Osteoblast (primary cell): ENCODE measurements around the gene HFE. TPM values are rescaled to one million over a fixed set of nuclear protein-coding genes. Genes with fewer than 3 reads are reported as not detected.

Experiments
- DNase-seq: peaks from one replicate; pipeline ENCODE4 v3.0.0; 2011; ENCODE audit warnings: low spot score, mixed read lengths; ENCODE audit not compliant: insufficient read length; ENCODE audit errors: missing footprints
- H2AFZ ChIP-seq: 2 replicates; pipeline ENCODE4 v1.6.0; 2011; ENCODE audit warnings: mild to moderate bottlenecking, low read length
- H3K27ac ChIP-seq: 2 replicates; pipeline ENCODE4 v1.5.1; 2011; ENCODE audit warnings: mild to moderate bottlenecking, low read depth, low read length, moderate library complexity
- H3K27me3 ChIP-seq: 2 replicates; pipeline ENCODE4 v1.6.0; 2012; ENCODE audit warnings: mild to moderate bottlenecking, control low read depth, inconsistent platforms, low read length, moderate library complexity; ENCODE audit not compliant: insufficient read depth
- H3K36me3 ChIP-seq: 2 replicates; pipeline ENCODE4 v1.5.1; 2011; ENCODE audit warnings: mild to moderate bottlenecking, low read length, control low read depth, moderate library complexity; ENCODE audit not compliant: insufficient read depth
- H3K4me1 ChIP-seq: 2 replicates; pipeline ENCODE4 v1.5.1; 2011; ENCODE audit warnings: mild to moderate bottlenecking, low read length, control low read depth, moderate library complexity; ENCODE audit not compliant: insufficient read depth
- H3K4me2 ChIP-seq: 2 replicates; pipeline ENCODE4 v1.6.0; 2011; ENCODE audit warnings: mild to moderate bottlenecking, low read length; ENCODE audit not compliant: insufficient read depth
- H3K4me3 ChIP-seq: fragments of 200-600 bp; sonication (generic); 3 replicates; pipeline ENCODE4 v1.5.1; 2012; ENCODE audit warnings: mild to moderate bottlenecking, low read length, inconsistent platforms; ENCODE audit not compliant: insufficient read depth
- H3K79me2 ChIP-seq: 2 replicates; pipeline ENCODE4 v1.6.0; 2012; ENCODE audit warnings: mild to moderate bottlenecking, low read length, control low read depth, inconsistent platforms; ENCODE audit not compliant: insufficient read depth
- H3K9me3 ChIP-seq: 2 replicates; pipeline ENCODE4 v1.5.1; 2011; ENCODE audit warnings: low read depth, low read length, control low read depth
- H4K20me1 ChIP-seq: 2 replicates; pipeline ENCODE4 v1.6.0; 2012; ENCODE audit warnings: mild to moderate bottlenecking, low read length, control low read depth; ENCODE audit not compliant: insufficient read depth
- total RNA-seq: library from RNA; depleted of rRNA; stranded (reverse); fragments of >200 nt; gene quantifications from 2 replicates; pipeline ENCODE4 v1.2.3, GENCODE V29; 2012
- TF ChIP-seq, protein P1 (sequence below): IDR thresholded peaks from 2 replicates; pipeline ENCODE4 v1.5.1; 2011; ENCODE audit warnings: mild to moderate bottlenecking, low read depth, low read length, moderate library complexity; ENCODE audit errors: extremely low read depth

The HFE gene
- total RNA-seq, 1 donor, result 14.1 TPM

DNA sequence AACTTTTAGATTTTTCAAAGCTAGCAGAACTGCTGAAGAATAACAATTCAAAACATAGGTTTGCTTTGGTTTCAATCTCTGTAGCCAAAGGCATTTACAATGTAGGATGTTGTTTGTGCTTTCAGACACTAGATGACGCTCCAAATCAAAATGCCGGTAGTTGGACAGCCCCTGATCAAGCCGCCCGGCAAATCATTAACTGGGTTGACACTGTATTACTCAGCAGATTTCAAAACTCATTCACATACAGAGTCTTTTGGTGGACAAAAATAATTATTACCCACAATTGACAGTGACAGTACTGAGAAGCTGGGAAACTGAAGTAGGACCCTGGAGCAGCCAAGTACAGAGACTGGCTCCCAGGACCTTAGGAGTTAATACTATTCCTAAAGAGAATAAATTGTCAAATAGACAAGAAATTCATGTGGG, 21.3 kb upstream of the HFE start:
- peak; percentile 72 for DNase-seq
- Histone ChIP-seq H3K4me1 (peaks cover 5% of the 10 kb centered on the region), H2AFZ (peak overlapping the region; percentile 13), H3K36me3 (no peaks in the 10 kb centered on the region), H3K27me3 (no peaks in the 10 kb centered on the region), H3K79me2 (no peaks in the 10 kb centered on the region), H3K9me3 (no peaks in the 10 kb centered on the region), H3K4me3 (no peak overlapping the region), H3K4me2 (peak overlapping the region; percentile 41), H4K20me1 (no peaks in the 10 kb centered on the region), H3K27ac (peak overlapping the region; percentile 19)
- TF ChIP-seq, protein P1, sequence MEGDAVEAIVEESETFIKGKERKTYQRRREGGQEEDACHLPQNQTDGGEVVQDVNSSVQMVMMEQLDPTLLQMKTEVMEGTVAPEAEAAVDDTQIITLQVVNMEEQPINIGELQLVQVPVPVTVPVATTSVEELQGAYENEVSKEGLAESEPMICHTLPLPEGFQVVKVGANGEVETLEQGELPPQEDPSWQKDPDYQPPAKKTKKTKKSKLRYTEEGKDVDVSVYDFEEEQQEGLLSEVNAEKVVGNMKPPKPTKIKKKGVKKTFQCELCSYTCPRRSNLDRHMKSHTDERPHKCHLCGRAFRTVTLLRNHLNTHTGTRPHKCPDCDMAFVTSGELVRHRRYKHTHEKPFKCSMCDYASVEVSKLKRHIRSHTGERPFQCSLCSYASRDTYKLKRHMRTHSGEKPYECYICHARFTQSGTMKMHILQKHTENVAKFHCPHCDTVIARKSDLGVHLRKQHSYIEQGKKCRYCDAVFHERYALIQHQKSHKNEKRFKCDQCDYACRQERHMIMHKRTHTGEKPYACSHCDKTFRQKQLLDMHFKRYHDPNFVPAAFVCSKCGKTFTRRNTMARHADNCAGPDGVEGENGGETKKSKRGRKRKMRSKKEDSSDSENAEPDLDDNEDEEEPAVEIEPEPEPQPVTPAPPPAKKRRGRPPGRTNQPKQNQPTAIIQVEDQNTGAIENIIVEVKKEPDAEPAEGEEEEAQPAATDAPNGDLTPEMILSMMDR, result peak; percentile 97

DNA sequence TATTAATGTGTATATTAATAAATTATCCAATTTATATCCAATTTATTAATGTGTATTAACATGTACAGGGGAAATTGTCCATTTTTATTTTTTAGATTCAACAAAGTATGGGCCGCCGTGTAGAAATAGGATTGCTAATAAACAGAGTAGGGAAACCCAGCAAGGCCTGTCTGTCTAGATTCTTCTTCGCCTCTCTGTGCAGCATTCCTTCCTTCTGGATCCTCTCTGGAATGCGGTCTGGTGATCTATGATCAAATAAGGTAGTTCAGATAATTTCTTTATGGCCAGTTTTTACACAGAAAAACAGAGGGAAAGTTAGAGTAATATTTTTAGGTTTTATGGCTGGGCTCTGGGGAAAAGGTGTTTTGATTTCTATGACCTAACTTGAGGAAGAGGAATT, 19.9 kb upstream of the HFE start:
- no peak overlapping the region for H3K4me2 ChIP-seq
- no peaks in the 10 kb centered on the region for H3K36me3 ChIP-seq
- no peaks in the 10 kb centered on the region for H3K27me3 ChIP-seq
- no peak overlapping the region for H3K4me3 ChIP-seq
- no peaks in the 10 kb centered on the region for H3K9me3 ChIP-seq
- H3K4me1 ChIP-seq, result peaks cover 5% of the 10 kb centered on the region
- no peaks in the 10 kb centered on the region for H4K20me1 ChIP-seq
- H3K27ac ChIP-seq, result no peak overlapping the region
- peak overlapping the region; percentile 26 for H2AFZ ChIP-seq
- no peaks in the 10 kb centered on the region for H3K79me2 ChIP-seq
- TF ChIP-seq, protein P1, result no peak
- DNase-seq, result no peak

DNA sequence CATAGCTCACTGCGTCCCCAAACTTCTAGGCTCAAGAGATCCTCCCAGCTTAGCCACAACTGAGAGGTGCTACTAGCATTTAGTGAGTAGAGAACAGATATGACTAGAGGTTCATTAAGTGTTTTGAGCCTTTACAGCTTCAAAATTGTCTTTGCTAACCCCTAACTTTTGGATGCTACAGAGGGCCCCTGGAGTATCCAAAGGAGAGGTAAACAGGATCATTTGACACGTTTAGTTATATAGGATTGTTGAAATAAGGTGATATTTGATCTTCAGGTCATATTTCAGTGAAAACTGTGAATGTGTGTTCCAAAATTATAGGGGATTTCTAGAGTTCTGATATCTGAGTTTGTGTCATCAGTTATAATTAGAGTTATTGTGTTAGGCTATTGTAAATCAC, 19.2 kb upstream of the HFE start:
- TF ChIP-seq, protein P1, result no peak
- peak overlapping the region; percentile 34 for H2AFZ ChIP-seq
- H3K27me3 ChIP-seq, result no peaks in the 10 kb centered on the region
- H3K4me3 ChIP-seq, result no peak overlapping the region
- no peaks in the 10 kb centered on the region for H3K36me3 ChIP-seq
- H3K79me2 ChIP-seq, result no peaks in the 10 kb centered on the region
- H3K4me2 ChIP-seq, result no peak overlapping the region
- H3K9me3 ChIP-seq, result no peaks in the 10 kb centered on the region
- no peak overlapping the region for H3K27ac ChIP-seq
- no peak for DNase-seq
- no peaks in the 10 kb centered on the region for H4K20me1 ChIP-seq
- peaks cover 5% of the 10 kb centered on the region for H3K4me1 ChIP-seq

DNA sequence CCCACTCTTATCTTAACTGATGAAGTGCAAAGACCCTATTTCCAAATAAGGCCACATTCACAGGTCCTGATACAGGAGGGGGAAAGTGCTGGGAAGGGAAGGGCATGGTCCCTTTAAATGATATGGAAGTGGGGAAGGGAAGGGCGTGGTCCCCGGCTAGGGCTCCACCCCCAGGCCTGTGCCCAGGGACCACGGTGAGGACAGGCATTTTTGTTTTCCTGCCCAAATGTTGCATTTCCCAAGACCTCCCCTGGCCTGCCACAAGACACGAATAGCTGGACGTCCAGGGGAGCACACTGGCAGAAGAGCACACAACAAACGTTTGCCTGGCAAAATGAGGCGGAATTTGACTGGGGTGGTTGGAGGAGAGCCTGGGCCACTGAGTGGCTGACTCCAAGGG, 16.1 kb upstream of the HFE start:
- no peaks in the 10 kb centered on the region for H3K79me2 ChIP-seq
- TF ChIP-seq, protein P1, result no peak
- H3K4me2 ChIP-seq, result peak overlapping the region; percentile 60
- H3K27me3 ChIP-seq, result no peaks in the 10 kb centered on the region
- no peak overlapping the region for H3K27ac ChIP-seq
- DNase-seq, result no peak
- peak overlapping the region; percentile 33 for H3K4me3 ChIP-seq
- no peaks in the 10 kb centered on the region for H3K36me3 ChIP-seq
- H2AFZ ChIP-seq, result peak overlapping the region; percentile 80
- peaks cover 3% of the 10 kb centered on the region for H3K4me1 ChIP-seq
- H3K9me3 ChIP-seq, result no peaks in the 10 kb centered on the region
- H4K20me1 ChIP-seq, result no peaks in the 10 kb centered on the region
